Sigmoid colon (tissue), 4 donors: ENCODE measurements around the gene SLC6A11.

Experiments
- EP300 ChIP-seq, 4 donors: sonication (generic); formaldehyde crosslinking; IDR thresholded peaks; one replicate each; pipeline ENCODE4 v1.6.1; 2017; ENCODE audit warnings: antibody characterized with exemption in 4 of 4
- POLR2AphosphoS5 ChIP-seq, 4 donors: sonication (generic); formaldehyde crosslinking; IDR thresholded peaks; one replicate each; pipeline ENCODE4 v1.6.1; 2017; ENCODE audit warnings: antibody characterized with exemption in 4 of 4
- TF ChIP-seq, protein P1 (sequence below), 4 experiments: fragments of 450-650 bp in 3 of 4; fragments of 200-600 bp in 1 of 4; IDR thresholded peaks; one replicate each; pipeline ENCODE4 v1.5.1; 2016 to 2019; ENCODE audit warnings: antibody characterized with exemption in 4 of 4, mild to moderate bottlenecking in 3 of 4, moderate library complexity in 2 of 4

- TF ChIP-seq, protein P1, sequence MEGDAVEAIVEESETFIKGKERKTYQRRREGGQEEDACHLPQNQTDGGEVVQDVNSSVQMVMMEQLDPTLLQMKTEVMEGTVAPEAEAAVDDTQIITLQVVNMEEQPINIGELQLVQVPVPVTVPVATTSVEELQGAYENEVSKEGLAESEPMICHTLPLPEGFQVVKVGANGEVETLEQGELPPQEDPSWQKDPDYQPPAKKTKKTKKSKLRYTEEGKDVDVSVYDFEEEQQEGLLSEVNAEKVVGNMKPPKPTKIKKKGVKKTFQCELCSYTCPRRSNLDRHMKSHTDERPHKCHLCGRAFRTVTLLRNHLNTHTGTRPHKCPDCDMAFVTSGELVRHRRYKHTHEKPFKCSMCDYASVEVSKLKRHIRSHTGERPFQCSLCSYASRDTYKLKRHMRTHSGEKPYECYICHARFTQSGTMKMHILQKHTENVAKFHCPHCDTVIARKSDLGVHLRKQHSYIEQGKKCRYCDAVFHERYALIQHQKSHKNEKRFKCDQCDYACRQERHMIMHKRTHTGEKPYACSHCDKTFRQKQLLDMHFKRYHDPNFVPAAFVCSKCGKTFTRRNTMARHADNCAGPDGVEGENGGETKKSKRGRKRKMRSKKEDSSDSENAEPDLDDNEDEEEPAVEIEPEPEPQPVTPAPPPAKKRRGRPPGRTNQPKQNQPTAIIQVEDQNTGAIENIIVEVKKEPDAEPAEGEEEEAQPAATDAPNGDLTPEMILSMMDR (IDR thresholded peaks at IDR 0.05) = no peak
- TF ChIP-seq EP300 (IDR thresholded peaks at IDR 0.05) (no peak), POLR2AphosphoS5 (IDR thresholded peaks at IDR 0.05) (no peak)
Measured at GRCh38 chr3:10810376-10810775, 5.7 kb upstream of the SLC6A11 start.
